ENCODE data around the gene ECM2.

GRCh38 chr9:92530893-92531292 lies 4.9 kb downstream of the ECM2 start:
- no peak for TF ChIP-seq CTCF (IDR thresholded peaks at IDR 0.05; ENCODE audit: low read length)
- no peak for TF ChIP-seq EZH2phosphoT487 (IDR thresholded peaks at IDR 0.05; ENCODE audit: low read length)

Data from MM.1S (cell line).